A673 (cell line): ENCODE results near the gene SEMA4G.

Experiments
- CTCF ChIP-seq: fragments of 300-800, 200-600 bp; sonication (generic); conservative IDR thresholded peaks from 2 replicates; pipeline ENCODE4 v1.5.1; 2017; ENCODE audit warnings: low read depth, mild to moderate bottlenecking, antibody characterized with exemption, low read length, moderate library complexity, mixed read lengths
- EZH2 ChIP-seq: fragments of 200-600 bp; sonication (generic); IDR thresholded peaks from 2 replicates; pipeline ENCODE4 v1.6.1; 2017; ENCODE audit warnings: borderline replicate concordance, low read depth, mild to moderate bottlenecking, mixed read lengths, antibody characterized with exemption, low read length; ENCODE audit not compliant: poor library complexity, severe bottlenecking

- TF ChIP-seq CTCF = peak; percentile 99
- no peak for TF ChIP-seq EZH2
These were observed 43.4 kb downstream of the SEMA4G start for GRCh38 chr10:101012525-101013364.
